GM04504 (cell line): ENCODE results near the gene MRFAP1.
"Not testable (repeated sequence)": the region's sequence is repeated elsewhere in the genome, so short reads cannot be mapped to it uniquely, and the experiment has no call there.

Experiments
- DNase-seq: peaks from one replicate; pipeline ENCODE4 v3.0.0-alpha.2; 2012; ENCODE audit warnings: low read depth

Gene MRFAP1

DNA sequence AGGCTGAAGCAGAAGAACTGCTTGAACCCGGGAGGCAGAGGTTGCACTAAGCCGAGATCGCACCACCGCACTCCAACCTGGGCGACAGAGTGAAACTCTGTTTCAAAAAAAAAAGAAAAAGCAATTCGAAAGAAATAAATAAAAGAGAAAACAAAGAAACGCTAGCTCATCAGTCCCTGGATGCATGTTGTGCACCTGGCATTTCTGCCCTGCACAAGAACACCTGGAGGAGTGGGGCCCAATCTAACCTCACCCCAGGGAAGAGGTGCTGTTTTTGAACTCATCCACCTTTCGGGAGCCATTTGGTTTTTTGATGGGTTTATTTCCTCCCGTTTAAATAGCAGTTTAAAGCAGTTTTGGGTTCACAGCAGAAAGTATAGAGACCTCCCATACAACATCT is 5.7 kb upstream of the MRFAP1 start:
- no peak for DNase-seq

DNA sequence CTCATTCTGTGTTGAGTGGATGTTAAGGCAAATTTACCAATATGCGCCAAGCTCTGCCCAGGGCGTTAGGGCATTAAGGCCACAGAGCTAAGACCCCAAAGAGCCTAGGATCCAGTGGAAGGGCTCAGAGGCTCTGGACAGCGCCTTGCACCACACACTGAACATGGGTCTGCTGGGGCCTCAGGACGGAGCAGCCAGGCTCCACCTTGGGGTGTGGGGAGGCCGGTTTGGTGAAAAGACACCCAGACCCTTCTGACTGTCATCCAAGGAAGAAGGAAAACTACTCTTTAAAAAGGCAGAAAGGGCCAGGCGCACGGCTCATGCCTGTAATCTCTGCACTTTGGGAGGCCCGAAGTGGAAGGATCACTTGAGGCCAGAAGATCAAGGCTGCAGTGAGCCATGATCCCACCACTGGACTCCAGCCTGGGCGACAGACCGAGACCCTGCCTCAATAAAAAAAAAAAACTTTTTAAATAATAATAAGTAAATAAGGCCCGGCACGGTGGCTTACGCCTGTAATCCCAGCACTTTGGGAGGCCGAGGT is 1.3 kb upstream of the MRFAP1 start:
- no peak for DNase-seq

DNA sequence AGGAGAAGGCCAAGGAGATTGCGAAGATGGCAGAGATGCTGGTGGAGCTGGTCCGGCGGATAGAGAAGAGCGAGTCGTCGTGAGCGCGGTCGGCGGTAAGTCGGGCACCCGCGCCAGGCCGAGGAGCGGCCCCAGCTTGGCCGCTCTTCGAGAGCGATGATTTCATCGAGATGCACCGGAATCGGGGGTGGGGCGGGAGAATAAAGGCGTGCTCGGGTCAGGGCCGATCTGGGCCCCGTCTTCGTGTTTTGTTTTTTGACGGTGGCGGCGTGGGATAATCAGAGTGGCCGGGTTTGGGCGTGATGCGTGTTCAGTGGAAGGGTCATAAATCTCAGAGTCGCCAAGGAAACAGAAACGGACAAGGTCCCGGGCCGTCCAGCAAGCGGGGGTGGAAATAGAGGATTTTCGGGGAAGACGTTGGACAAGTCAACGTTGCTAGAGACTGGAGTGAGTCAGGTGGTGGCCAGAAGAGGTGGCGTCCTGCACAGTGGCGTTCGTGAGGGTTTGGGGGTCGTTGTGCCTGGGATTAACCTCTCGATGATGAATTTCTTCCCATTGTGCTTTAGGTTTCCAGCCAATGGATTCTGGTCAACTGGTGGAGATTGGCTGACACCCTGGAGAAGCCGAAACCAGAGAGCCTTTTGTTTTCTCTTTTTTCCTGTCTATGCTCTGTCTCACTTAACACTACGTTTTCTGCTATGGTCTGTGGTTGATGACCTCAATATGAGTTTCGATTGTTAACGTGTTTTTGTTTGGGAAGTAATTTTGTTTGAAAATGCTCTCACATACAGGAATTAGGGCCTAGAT is 882 bp downstream of the MRFAP1 start:
- DNase-seq = peak; percentile 23

DNA sequence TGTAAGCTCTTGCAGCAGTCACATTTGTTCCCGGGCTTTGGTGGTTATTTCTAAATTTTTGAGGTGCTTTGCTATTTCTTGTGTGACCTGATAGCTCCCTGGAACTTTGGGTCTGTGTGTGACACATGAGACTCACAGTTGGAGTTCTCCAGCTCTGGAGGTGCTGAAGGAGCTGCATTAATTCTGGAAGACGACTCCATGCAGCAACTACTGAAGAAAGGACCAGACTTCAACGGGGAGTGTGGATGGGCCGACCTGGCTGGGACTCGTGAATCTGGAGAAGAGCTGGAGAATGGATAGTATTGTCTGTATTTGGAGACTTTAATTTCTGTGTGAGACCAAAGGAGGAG is 1.5 kb downstream of the MRFAP1 start:
- DNase-seq = no peak

DNA sequence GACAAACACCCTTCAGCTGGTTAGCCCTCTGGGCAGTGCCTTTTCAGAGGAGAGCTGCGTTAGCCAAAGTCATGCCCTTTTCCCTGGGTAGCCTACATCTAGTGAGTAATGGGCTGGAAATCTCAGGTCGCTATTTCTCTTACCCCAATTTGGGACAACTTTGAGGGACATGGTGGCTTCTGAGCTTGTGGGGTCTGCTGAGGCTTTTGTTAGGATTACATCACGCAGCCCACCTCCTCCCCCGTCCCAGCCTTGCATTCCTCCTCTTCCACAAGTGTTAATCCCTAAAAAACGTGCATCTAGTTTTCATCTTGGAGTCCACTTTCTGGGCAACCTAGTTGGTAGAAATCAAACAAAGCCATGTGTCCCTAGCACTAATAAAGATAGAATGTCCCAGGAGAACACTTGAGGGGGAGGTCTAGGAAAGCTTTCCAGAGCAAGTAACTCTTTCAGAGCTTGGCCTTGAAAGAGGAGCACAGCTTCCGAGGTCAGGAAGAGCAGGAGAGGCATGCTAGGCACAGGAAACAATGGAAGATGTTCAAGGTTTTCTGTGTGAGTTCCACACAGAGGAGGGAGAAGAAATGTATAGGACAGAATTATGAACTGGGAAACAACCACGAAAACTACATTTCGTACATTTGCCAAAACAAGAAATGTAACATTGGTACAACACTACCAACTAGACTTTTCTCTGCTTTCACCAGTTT is 2.8 kb downstream of the MRFAP1 start:
- no peak for DNase-seq

DNA sequence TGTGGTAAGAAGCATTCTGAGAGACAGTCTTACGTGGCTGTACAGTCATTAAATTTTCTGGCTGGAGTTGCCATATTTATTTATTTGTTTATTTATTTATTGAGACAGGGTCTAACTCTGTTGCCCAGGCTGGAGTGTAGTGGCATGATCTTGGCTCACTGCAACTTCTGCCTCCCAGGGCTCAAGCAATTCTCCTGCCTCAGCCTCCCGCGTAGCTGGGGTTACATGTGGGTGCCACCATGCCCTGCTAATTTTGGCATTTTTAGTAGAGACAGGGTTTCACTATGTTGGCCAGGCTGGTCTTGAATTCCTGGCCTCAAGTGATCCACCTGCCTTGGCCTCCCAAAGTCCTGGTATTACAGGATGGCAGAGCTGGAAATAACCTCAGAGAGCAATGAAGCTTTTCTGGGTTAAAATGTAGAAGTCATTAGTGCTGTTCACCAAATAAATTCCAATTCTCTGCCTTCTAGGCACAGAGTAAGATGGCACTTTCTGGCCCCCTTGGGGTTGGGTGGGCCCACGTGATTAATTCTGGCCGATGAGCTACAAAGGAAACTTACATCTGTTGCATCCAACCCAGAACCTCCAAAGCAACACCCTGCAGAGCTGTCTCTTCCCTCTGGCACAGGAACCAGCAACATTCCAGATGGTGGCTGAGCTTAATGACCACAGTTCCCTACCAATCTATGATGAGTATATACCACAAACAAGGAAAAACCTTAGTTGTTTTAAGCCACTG is 4.5 kb downstream of the MRFAP1 start:
- no peak for DNase-seq

DNA sequence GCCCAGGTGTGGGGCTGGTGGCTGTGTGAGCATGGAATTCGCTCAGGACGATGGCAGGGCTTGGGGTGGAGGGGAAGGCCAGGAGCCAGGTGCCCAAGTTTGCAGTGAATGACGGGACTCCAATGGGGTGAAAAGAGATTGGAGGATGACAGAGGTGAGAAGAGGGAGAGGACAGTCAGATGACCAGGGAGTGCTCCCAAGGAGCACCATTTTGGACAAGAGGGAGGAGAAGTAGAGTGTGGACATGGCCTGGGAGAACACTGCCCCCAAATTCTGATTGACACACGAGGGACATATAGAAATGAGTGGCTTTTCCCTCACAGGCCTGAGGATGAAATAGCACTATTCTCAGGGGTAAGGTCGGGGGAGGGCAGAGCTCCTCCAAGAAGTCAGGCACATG is 6.7 kb downstream of the MRFAP1 start:
- no peak for DNase-seq

DNA sequence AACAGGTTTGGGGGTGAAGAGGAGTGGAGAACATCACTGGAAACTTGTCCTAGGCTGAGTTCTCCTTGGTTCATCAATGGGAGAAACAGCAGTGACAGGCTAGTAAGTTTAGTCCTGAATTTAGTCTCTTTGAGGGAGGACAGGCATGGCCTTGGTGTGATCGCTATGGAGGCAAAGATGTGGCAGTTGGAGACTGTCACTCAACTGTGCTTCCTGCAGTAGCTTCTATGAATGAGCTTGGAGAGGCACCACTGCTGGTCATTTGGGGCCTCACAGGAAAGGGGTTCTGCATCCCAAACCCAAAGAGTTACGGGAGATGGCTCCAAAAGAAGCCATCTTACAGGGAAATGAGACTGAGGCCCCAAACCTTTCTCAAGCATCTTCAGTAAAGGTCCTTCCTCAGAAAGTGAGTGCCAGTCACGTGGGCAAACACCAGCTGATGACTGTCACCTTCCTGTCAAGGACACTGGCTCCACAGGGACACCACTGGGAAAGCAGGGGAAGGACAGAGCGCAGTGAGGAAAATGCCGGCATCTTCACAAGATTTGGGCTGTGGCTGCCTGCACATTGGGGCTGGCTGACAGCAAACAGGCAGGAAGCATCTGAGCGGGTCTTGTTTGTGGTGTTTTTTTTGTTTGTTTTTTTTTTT is 7.2 kb downstream of the MRFAP1 start:
- no peak for DNase-seq

DNA sequence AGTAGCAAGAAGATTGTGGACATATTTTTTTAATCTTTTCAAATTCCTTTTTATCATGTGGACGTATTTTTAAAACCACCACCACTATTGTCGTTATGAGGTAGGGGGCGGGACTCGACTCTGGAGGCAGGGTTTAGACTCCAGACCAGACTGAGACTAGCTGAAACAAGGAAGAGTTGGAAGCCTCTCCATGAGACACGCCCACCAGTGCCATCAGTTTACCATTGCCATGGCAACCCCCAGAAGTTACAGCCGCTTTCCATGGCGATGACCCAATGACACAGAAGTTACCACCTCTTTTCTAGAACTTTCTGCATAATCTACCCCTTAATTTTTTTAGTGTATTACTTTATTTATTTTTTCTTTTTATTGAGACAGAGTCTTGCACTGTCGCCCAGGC is 8.7 kb downstream of the MRFAP1 start:
- DNase-seq = no peak

DNA sequence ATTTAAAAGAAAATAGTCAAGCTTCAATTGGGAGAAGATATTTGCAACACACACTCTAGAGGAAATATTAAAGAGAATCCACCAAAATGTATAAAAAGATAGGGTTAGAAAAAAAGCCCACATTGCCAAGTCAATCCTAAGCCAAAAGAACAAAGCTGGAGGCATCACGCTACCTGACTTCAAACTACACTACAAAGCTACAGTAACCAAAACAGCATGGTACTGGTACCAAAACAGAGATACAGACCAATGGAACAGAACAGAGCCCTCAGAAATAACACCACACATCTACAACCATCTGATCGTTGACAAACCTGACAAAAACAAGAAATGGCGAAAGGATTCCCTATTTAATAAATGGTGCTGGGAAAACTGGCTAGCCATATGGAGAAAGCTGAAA is 13.7 kb downstream of the MRFAP1 start:
- not testable (repeated sequence) for DNase-seq

DNA sequence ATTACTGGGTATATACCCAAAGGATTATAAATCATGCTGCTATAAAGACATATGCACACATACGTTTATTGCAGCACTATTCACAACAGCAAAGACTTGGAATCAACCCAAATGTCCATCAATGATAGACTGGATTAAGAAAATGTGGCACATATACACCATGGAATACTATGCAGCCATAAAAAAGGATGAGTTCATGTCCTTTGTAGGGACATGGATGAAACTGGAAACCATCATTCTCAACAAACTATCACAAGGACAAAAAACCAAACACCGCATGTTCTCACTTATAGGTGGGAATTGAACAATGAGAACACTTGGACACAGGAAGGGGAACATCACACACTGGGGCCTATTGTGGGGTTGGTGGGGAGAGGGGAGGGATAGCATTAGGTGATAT is 14.8 kb downstream of the MRFAP1 start:
- not testable (repeated sequence) for DNase-seq

DNA sequence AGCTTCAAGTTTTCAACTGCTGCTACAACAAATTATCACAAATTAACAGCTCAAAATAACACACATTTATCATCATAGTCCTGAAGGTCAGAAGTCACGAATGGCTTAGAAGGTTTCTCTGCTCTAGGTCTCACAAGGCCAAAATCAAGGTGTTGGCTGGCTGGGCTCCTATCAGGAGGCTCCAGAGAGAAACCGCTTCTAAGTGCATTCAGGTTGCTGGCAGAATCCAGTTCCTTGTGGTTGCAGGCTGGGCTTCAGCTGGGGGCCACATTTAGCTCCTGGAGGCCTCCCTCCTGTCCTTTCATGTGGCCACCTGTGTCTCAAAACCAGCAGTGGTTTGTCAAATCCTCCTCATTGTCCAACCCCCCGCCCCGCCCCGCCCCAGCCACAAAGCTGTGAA is 15.4 kb downstream of the MRFAP1 start:
- no peak for DNase-seq

DNA sequence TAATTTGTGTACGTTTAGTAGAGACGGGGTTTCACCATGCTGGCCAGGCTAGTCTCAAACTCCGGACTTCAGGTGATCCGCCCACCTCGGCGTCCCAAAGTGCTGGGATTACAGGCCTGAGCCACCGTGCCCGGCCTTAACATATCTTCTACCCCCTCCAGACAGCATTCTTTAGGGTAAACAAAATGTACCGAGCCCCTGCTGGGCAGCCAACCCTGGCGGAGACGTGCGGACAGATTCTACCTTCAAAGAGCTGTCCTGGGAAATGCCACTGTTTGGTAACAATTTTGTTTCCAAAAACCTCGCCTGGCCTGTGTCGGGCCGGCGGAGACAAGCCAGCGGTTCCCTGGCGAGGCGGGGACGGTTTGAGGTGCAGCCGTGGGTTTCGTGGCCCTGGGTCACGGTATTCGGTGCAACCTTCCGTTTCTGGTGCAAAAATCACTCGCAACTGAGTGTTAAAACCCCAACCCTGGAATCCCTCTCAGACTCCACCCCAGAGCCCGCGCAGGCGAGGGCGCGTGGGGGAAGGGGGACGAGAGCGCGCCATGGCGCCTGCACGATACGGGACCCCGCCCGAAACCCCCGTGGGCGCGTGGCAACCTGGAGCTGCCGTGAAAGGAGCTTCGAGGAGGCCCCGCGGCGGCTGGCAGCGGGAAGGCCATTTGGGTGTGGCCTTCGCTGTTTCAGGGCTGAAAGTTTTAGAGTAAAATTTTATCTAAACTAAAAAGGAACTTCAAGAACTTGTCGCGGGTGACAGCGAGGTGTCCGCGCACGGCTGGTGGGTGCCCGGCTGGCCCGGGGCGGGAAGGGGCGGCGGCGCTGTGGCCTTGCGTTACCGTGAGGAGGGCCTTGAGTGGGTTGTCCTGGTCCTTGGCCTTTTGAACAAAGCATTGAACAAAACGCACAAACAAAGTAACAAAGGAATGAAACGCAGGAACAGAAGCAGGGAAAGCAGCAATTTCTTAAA is 17.0 kb downstream of the MRFAP1 start:
- no peak for DNase-seq

DNA sequence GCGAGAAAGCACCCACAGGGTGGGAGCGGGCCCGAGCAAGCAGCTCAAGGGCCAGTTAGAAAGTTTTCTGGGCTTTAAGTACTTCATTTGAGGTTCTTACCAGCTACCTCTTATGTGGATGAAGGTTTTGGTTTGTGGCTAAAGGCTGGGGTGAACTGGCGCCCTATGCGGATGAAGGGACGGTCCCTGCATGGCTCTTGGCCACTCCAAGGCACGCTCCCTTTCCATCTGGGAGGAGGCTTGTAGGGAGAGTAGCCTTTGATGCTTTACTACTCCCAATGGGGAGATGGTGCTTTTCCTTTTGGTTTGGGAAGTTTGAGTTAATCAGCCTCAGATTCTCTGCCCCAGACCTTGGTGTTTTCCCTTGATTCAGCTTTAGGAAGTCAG is 17.7 kb downstream of the MRFAP1 start:
- no peak for DNase-seq

DNA sequence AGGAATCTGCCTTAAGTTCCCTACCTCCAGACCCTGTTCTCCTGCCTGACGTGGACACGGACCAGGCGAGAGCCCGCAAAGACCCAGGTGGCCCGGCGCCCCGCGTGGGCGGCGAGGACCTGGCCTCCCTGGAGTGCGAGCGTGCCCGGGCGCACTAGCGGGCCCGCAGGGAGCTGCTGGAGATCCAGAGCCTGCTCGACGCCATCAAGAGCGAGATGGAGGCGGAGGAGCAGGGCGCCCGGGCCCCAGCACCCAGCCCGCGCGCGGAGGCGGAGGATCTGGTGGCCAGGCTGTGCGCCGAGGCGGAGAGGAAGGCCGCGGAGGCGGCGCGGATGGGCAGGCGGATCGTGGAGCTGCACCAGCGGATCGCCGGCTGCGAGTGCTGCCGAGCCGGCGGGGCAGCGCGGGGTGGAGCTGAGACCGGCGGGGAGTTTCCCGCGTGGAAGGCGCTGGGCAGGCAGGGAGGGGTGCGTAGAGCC is 18.2 kb downstream of the MRFAP1 start:
- no peak for DNase-seq

DNA sequence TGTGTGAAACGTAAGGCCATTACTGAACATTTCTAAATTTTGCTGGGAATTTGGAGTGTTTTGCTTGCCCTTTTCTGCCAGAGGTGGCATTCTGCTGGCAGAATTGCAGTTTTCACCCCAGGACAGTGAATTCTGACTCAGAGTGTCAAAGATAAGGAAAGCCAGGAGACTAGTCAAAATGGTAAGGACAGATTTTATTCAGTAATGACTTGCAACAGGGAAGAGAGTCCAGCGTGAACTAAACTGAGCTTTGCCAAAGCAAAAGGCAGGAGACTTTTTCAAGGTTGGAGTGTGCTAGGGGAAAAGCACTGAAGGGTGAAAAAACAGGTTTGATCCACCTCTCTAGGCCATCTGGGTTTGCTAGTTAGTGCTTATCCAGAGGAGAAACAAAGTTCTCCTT is 19.4 kb downstream of the MRFAP1 start:
- no peak for DNase-seq

DNA sequence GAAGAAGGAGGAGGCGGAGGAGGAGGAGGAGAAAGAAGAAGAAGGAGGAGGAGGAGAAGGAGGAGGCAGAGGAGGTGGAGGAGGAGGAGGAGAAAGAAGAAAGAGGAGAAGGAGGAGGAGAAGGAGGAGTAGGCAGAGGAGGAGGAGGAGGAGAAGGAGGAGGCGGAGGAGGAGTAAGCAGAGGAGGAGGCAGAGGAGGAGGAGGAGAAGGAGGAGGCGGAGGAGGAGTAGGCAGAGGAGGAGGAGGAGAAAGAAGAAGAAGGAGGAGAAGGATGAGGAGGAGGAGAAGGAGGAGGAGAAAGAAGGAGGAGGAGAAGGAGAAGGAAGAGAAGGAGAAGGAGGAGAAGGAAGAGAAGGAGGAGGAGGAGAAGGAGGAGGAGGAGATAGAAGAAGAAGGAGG is 19.9 kb downstream of the MRFAP1 start:
- no peak for DNase-seq

DNA sequence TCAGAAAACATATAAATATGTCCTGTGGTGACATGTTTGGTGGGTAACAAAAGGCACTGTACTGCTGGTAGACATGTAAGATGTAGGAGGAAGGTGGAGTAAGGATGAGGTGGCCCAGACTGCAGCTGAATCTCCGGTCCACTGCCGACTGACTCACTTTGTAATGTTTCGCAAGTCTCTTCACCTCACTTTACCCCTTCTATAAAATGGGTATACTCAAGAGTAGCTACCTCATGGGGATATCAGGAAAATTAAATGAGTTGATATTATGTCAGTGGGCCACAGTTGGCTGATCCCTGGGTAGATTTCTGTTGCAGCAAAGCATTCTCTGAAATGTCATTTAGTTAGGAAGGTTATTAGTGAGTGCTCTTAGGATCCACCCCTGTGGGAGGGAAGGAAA is 22.1 kb downstream of the MRFAP1 start:
- DNase-seq = no peak

DNA sequence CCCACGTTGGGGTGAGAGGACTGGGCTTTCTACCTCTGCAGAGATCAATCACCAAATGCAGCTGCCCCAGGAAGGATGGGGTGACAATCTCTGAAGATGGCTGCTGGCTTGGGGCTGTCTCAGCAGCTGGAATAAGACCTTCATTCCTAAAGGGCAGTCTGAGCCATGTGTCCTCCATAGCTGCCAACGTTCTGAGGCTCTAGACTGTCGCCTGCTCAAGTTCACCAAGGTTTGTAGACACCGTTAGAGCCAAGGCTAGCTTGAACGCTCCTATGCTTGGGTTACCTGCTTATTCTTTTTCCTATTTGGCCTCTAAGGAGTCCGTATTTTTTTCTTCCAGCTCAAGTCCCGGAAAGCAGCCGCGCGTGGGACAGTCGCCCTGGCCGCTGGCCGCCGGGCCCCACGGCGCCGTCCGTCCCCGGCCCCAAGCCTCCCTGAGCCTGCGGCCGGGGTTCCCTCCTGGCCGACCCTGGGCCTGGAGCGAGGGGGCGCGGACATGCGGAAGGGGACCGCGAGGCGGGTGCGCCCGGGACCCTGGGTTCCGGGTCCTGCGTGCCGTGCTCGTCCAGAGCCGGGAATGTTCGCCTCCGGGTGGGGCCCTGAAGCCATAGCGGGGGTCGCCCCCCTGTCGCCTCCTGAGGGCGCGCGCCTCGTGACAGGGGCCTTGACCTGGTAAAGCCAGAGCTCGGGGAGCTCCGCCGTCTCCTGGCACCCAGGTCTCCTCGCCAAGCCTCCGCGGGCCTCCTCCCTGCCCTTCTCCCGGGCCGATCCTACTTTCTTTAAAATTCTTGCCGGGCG is 23.3 kb downstream of the MRFAP1 start:
- DNase-seq = no peak

DNA sequence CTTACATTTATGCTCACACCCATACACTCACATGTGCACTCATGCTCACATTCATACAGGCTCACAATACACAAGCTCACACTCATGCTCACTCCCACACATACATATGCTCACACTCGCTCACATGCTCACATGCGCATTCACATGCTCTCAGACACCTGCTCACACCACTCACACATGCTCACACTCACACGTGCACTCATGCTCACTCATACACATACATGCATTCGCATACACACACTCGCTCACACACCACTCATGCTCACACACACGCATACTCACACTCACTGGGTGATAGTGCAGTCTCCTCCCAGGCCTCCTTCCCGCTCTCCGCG is 24.8 kb downstream of the MRFAP1 start:
- DNase-seq = no peak
